Measurements from ENCODE around the gene KRT9. TPM values are rescaled to one million over a fixed set of nuclear protein-coding genes. Genes with fewer than 3 reads are reported as not detected.
A peak's percentile ranks its signal among the peaks of the same experiment; 100 is the strongest.

The KRT9 gene
- total and polyA plus RNA-seq, 4 donors: not detected

DNA sequence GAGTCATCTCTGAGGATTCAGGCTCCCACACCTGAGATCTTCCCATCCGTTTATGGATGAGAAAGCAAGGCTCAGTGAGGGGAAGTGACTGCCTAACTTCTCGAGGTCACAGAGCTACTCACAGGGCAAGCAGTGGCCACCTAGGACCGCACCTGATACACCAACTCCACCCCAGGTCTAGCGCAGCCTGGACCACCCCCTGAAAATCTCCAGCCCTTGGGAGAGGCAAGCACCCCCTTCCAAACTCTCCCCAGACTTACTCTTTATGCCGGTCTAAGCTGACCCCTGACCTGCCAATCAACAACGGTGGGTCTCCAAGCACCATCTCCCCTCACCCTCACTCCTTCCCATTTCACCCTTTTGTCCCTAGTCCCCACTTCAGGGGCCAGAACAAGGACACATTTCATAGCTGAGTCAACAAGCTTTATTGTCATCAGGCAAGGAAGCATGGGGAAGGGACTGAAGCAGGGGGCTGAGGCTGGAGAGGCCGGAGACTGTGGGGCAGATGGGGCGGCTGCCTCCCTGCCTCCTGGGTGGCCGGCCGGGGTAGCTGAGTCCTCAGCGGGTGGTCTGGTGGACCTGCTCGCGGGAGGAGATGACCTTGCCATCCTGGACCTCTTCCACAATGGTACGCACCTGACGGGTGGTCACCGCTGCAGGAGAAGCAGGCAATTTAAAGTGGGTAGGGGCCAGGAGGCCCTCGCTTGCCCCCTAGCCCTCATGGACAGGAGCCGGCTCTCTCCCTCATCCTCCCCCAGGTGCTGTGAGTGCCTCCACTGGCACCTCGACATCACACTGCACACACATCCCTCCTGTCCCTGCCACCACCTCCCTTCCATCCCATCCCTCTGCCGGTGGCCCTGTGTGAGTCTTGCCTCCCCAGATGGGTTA is 47.4 kb upstream of the KRT9 start:
- WGBS, 2 donors: 82 to 86% methylated on average over 18 to 19 of the region's 20 CpGs

DNA sequence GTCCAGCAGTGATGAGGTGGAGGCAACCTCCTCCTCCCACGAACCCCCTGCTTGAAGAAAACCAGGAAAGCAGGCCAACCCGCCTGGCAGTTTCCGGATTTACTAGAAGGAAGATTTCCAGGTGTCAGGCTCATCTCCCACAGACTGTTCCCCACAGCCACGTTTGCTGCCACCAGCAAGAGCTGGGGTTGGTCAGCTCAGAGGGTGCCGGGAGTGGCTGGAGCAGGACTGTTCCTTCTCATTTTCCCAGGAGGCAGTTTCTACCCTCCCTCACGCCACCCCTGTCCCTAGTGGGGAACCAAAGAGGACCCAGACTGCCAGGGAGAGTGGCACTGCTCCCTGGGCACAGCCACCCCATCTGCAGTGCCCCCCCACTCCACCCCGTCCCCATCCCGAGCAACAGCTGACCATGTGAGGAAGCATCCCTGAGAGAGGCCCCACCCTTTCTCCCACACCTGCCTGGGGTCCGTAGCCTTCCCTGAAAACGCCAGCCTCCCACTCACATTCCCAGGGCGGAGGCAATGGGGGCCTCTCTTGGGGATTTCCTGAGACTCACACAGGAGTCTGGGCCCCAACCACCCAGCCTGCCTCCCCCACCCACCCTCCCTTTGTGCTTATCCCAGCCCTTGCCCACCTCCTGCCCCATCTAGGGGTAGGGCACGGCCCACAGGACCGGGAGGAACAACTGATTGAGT is 46.6 kb upstream of the KRT9 start:
- H3K4me3 ChIP-seq: no peak overlapping the region
- H3K9ac ChIP-seq (ENCODE audit: insufficient read depth in 1 of 2, low read length in 2 of 2): no peak overlapping the region
- H3K27me3 ChIP-seq (ENCODE audit: control insufficient read depth in 3 of 3, insufficient read depth in 3 of 3, low read length in 2 of 3): no peaks in the 10 kb centered on the region
- DNase-seq (peak in 1 of 3 donors; percentile 10), ATAC-seq (ENCODE audit: insufficient read depth, low FRiP score) (no peak)
- TF ChIP-seq, protein P1, sequence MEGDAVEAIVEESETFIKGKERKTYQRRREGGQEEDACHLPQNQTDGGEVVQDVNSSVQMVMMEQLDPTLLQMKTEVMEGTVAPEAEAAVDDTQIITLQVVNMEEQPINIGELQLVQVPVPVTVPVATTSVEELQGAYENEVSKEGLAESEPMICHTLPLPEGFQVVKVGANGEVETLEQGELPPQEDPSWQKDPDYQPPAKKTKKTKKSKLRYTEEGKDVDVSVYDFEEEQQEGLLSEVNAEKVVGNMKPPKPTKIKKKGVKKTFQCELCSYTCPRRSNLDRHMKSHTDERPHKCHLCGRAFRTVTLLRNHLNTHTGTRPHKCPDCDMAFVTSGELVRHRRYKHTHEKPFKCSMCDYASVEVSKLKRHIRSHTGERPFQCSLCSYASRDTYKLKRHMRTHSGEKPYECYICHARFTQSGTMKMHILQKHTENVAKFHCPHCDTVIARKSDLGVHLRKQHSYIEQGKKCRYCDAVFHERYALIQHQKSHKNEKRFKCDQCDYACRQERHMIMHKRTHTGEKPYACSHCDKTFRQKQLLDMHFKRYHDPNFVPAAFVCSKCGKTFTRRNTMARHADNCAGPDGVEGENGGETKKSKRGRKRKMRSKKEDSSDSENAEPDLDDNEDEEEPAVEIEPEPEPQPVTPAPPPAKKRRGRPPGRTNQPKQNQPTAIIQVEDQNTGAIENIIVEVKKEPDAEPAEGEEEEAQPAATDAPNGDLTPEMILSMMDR (IDR thresholded peaks at IDR 0.05; ENCODE audit: control extremely low read depth, extremely low read depth): no peak
- WGBS, 2 donors: 66 to 72% methylated on average over 13 of the region's 13 CpGs
- peaks cover 0 to 4% (median 0%) of the 10 kb centered on the region in 5 donors for H3K4me1 ChIP-seq (ENCODE audit: control insufficient read depth in 5 of 5, insufficient read depth in 5 of 5, low read length in 5 of 5)
- no peaks in the 10 kb centered on the region for H3K9me3 ChIP-seq (ENCODE audit: control insufficient read depth in 4 of 4, insufficient read depth in 3 of 4, low read length in 3 of 4)
- no peak overlapping the region for H3K27ac ChIP-seq (ENCODE audit: low read depth in 1 of 2, low read length in 1 of 2)
- H3K36me3 ChIP-seq (ENCODE audit: control insufficient read depth in 4 of 4, insufficient read depth in 4 of 4, low read length in 4 of 4): no peaks in the 10 kb centered on the region

More for the DNA sequence above, 47.4 kb upstream of the KRT9 start:
- Histone ChIP-seq H3K36me3 (ENCODE audit: control insufficient read depth in 4 of 4, insufficient read depth in 4 of 4, low read length in 4 of 4) (no peaks in the 10 kb centered on the region), H3K4me3 (no peak overlapping the region), H3K27ac (ENCODE audit: low read depth in 1 of 2, low read length in 1 of 2) (no peak overlapping the region), H3K27me3 (ENCODE audit: control insufficient read depth in 3 of 3, insufficient read depth in 3 of 3, low read length in 2 of 3) (no peaks in the 10 kb centered on the region), H3K4me1 (ENCODE audit: control insufficient read depth in 5 of 5, insufficient read depth in 5 of 5, low read length in 5 of 5) (peaks cover 0 to 4% (median 0%) of the 10 kb centered on the region in 5 donors), H3K9ac (ENCODE audit: insufficient read depth in 1 of 2, low read length in 2 of 2) (no peak overlapping the region), H3K9me3 (ENCODE audit: control insufficient read depth in 4 of 4, insufficient read depth in 3 of 4, low read length in 3 of 4) (no peaks in the 10 kb centered on the region)
- TF ChIP-seq, protein P1 (IDR thresholded peaks at IDR 0.05; ENCODE audit: control extremely low read depth, extremely low read depth): no peak
- DNase-seq (peak in 1 of 3 donors; percentile 8), ATAC-seq (ENCODE audit: insufficient read depth, low FRiP score) (no peak)

DNA sequence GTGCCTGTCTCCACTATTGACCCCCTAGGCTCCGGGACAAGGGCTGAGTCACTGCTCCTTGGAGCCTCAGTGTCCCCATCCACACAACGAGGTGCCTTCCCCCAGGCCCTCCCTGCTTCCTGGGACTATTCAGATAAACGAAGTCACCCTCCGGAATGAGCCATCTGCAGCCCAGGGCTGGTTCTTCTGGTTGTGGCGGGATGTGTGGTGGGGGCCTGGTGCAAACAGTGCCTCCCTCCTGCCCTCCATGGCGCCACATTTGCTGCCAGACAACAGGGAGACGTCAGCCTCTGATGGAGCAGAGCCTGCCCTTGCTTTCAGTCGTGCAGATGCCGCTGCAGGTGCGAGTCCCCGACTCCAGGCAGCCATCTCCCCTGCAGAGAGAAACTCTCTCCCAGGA is 45.8 kb upstream of the KRT9 start:
- DNase-seq (peak in 1 of 3 donors; percentile 13), ATAC-seq (ENCODE audit: insufficient read depth, low FRiP score) (no peak)
- Histone ChIP-seq H3K36me3 (ENCODE audit: control insufficient read depth in 4 of 4, insufficient read depth in 4 of 4, low read length in 4 of 4) (no peaks in the 10 kb centered on the region), H3K4me1 (ENCODE audit: control insufficient read depth in 5 of 5, insufficient read depth in 5 of 5, low read length in 5 of 5) (no peaks in the 10 kb centered on the region), H3K9ac (ENCODE audit: insufficient read depth in 1 of 2, low read length in 2 of 2) (no peak overlapping the region), H3K27me3 (ENCODE audit: control insufficient read depth in 3 of 3, insufficient read depth in 3 of 3, low read length in 2 of 3) (no peaks in the 10 kb centered on the region), H3K4me3 (no peak overlapping the region), H3K9me3 (ENCODE audit: control insufficient read depth in 4 of 4, insufficient read depth in 3 of 4, low read length in 3 of 4) (no peaks in the 10 kb centered on the region), H3K27ac (ENCODE audit: low read depth in 1 of 2, low read length in 1 of 2) (no peak overlapping the region)
- WGBS, 2 donors: 57 to 77% methylated on average over 11 of the region's 11 CpGs
- TF ChIP-seq, protein P1 (IDR thresholded peaks at IDR 0.05; ENCODE audit: control extremely low read depth, extremely low read depth): no peak
